Astrocyte (in vitro differentiated cells and primary cell): ENCODE results near the gene CACNA1B. TPM values are rescaled to one million over a fixed set of nuclear protein-coding genes. Genes with fewer than 3 reads are reported as not detected.
"Not testable (repeated sequence)": the region's sequence is repeated elsewhere in the genome, so short reads cannot be mapped to it uniquely, and the experiment has no call there.

Source experiments
- DNase-seq: peaks from one replicate; pipeline ENCODE4 v3.0.0-alpha.2; 2010; ENCODE audit warnings: low read depth
- FAIRE-seq: peaks from 2 replicates; lab custom pipeline; 2011; peaks lifted over from hg19 to GRCh38; lab: Jason Lieb, UNC
- H2AFZ ChIP-seq: 2 replicates; pipeline ENCODE4 v1.6.0; 2012; ENCODE audit warnings: low read depth, low read length, inconsistent platforms
- H3K27ac ChIP-seq: 2 replicates; pipeline ENCODE4 v1.5.1; 2011; ENCODE audit warnings: low read depth, low read length, inconsistent platforms
- H3K27me3 ChIP-seq: 2 replicates; pipeline ENCODE4 v1.6.0; 2011; ENCODE audit warnings: low read length, inconsistent platforms; ENCODE audit not compliant: insufficient read depth
- H3K36me3 ChIP-seq: 2 replicates; pipeline ENCODE4 v1.5.1; 2011; ENCODE audit warnings: low read length, inconsistent platforms; ENCODE audit not compliant: insufficient read depth
- H3K4me1 ChIP-seq: 2 replicates; pipeline ENCODE4 v1.5.1; 2011; ENCODE audit warnings: low read length, inconsistent platforms; ENCODE audit not compliant: insufficient read depth
- H3K4me2 ChIP-seq: 2 replicates; pipeline ENCODE4 v1.6.0; 2012; ENCODE audit warnings: low read length, inconsistent platforms
- H3K4me3 ChIP-seq: 2 replicates; pipeline ENCODE4 v1.5.1; 2011; ENCODE audit warnings: low read depth, mild to moderate bottlenecking, low read length, inconsistent platforms; ENCODE audit not compliant: insufficient read depth
- H3K79me2 ChIP-seq: 2 replicates; pipeline ENCODE4 v1.6.0; 2012; ENCODE audit warnings: mild to moderate bottlenecking, low read length, inconsistent platforms; ENCODE audit not compliant: insufficient read depth
- H3K9ac ChIP-seq: 2 replicates; pipeline ENCODE4 v1.6.0; 2012; ENCODE audit warnings: mild to moderate bottlenecking, low read length, inconsistent platforms
- H3K9me3 ChIP-seq: 2 replicates; pipeline ENCODE4 v1.5.1; 2012; ENCODE audit warnings: low read depth, mild to moderate bottlenecking, low read length, inconsistent platforms; ENCODE audit not compliant: insufficient read depth
- H4K20me1 ChIP-seq: 2 replicates; pipeline ENCODE4 v1.6.0; 2012; ENCODE audit warnings: low read length, inconsistent platforms; ENCODE audit not compliant: insufficient read depth
- H3K27ac Mint-ChIP-seq: one replicate; pipeline ENCODE4 v1.8.0; 2021; ENCODE audit warnings: mild to moderate bottlenecking, mixed read lengths; ENCODE audit not compliant: unreplicated experiment
- H3K27me3 Mint-ChIP-seq: one replicate; pipeline ENCODE4 v1.8.0; 2021; ENCODE audit warnings: low read depth, mixed read lengths; ENCODE audit not compliant: unreplicated experiment
- H3K36me3 Mint-ChIP-seq: one replicate; pipeline ENCODE4 v1.8.0; 2021; ENCODE audit warnings: low read depth, mixed read lengths; ENCODE audit not compliant: unreplicated experiment
- H3K4me1 Mint-ChIP-seq: one replicate; pipeline ENCODE4 v1.8.0; 2021; ENCODE audit warnings: low read depth, mixed read lengths; ENCODE audit not compliant: unreplicated experiment
- H3K4me3 Mint-ChIP-seq: one replicate; pipeline ENCODE4 v1.8.0; 2021; ENCODE audit warnings: mild to moderate bottlenecking, moderate library complexity, mixed read lengths; ENCODE audit not compliant: unreplicated experiment
- H3K9me3 Mint-ChIP-seq: one replicate; pipeline ENCODE4 v1.8.0; 2021; ENCODE audit warnings: mild to moderate bottlenecking, mixed read lengths; ENCODE audit not compliant: unreplicated experiment
- EZH2 ChIP-seq: IDR thresholded peaks from 2 replicates; pipeline ENCODE4 v1.6.1; 2012; ENCODE audit warnings: mild to moderate bottlenecking, low read length, inconsistent platforms; ENCODE audit not compliant: insufficient read depth
- total RNA-seq: library from RNA; stranded (reverse); gene quantifications from 2 replicates; pipeline ENCODE4 v1.2.1, GENCODE V29; 2021
- TF ChIP-seq, protein P1 (sequence below): IDR thresholded peaks from 2 replicates; pipeline ENCODE4 v1.5.1; 2011; ENCODE audit warnings: low read depth, mild to moderate bottlenecking, inconsistent platforms, low read length, moderate library complexity; ENCODE audit not compliant: insufficient read depth

Gene CACNA1B
- total RNA-seq, 1 donor from 2014 or later: 3.1 TPM

DNA sequence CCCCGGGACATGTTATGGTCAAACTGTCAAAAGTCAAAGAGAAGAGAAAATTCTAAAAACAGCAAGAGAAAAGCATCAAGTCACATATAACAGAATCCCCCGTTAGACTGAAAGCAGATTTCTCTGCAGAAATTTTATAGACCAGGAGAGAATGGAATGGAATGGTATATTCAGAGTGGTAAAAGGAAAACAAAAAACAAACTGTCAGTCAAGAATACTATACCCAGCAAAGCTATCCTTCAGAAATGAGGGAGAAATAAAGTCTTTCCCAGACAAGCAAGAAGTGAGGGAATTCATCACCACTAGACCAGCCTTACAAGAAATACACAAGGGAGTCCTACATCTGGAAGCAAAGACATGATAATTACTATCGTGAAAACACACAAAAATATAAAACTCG is 208.0 kb downstream of the CACNA1B start:
- peaks cover 5% of the 10 kb centered on the region for H3K36me3 Mint-ChIP-seq
- FAIRE-seq: no peak
- no peaks in the 10 kb centered on the region for H3K4me1 Mint-ChIP-seq
- Histone ChIP-seq H3K79me2 (no peaks in the 10 kb centered on the region), H3K36me3 (no peaks in the 10 kb centered on the region), H3K9me3 (peaks cover 6% of the 10 kb centered on the region), H4K20me1 (no peaks in the 10 kb centered on the region), H3K27me3 (no peaks in the 10 kb centered on the region), H3K4me2 (no peak overlapping the region), H3K4me3 (no peak overlapping the region), H3K4me1 (no peaks in the 10 kb centered on the region), H3K27ac (no peak overlapping the region), H2AFZ (no peak overlapping the region), H3K9ac (no peak overlapping the region)
- peaks cover 24% of the 10 kb centered on the region for H3K9me3 Mint-ChIP-seq
- H3K27ac Mint-ChIP-seq: no peak overlapping the region
- TF ChIP-seq, protein P1, sequence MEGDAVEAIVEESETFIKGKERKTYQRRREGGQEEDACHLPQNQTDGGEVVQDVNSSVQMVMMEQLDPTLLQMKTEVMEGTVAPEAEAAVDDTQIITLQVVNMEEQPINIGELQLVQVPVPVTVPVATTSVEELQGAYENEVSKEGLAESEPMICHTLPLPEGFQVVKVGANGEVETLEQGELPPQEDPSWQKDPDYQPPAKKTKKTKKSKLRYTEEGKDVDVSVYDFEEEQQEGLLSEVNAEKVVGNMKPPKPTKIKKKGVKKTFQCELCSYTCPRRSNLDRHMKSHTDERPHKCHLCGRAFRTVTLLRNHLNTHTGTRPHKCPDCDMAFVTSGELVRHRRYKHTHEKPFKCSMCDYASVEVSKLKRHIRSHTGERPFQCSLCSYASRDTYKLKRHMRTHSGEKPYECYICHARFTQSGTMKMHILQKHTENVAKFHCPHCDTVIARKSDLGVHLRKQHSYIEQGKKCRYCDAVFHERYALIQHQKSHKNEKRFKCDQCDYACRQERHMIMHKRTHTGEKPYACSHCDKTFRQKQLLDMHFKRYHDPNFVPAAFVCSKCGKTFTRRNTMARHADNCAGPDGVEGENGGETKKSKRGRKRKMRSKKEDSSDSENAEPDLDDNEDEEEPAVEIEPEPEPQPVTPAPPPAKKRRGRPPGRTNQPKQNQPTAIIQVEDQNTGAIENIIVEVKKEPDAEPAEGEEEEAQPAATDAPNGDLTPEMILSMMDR: no peak
- no peak for TF ChIP-seq EZH2
- DNase-seq: no peak
- H3K27me3 Mint-ChIP-seq: peaks cover 2% of the 10 kb centered on the region
- no peak overlapping the region for H3K4me3 Mint-ChIP-seq

- H3K4me1 Mint-ChIP-seq, H3K4me1 ChIP-seq, H3K27me3 Mint-ChIP-seq, H3K27ac ChIP-seq, H3K4me2 ChIP-seq, H3K36me3 ChIP-seq, H3K27me3 ChIP-seq, DNase-seq, H2AFZ ChIP-seq, H3K4me3 ChIP-seq, H3K4me3 Mint-ChIP-seq, FAIRE-seq, H3K9me3 ChIP-seq, H3K9ac ChIP-seq, H3K36me3 Mint-ChIP-seq, H4K20me1 ChIP-seq, H3K79me2 ChIP-seq, H3K27ac Mint-ChIP-seq: not testable (repeated sequence)
- peaks cover 13% of the 10 kb centered on the region for H3K9me3 Mint-ChIP-seq
Measured at GRCh38 chr9:138092057-138092456, 214.5 kb downstream of the CACNA1B start.

DNA sequence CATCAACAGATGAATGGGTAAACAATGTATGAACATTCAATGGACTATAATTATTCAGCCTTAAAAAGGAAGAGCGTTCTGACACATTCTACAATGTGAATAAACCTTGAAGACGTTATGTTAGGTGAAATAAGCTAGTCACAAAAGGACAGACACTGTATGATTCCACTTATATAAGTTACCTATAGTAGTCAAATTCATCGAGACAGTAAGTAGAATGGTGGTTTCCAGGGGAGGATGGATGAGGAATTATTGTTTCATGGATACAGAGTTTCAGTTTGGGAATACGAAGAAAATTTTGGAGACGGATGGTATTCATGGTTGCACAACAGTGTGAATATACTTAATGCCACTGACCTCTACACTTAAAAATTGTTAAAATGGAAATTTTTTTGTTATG is 216.4 kb downstream of the CACNA1B start:
- H3K9me3 ChIP-seq: peaks cover 15% of the 10 kb centered on the region
- DNase-seq: no peak
- no peaks in the 10 kb centered on the region for H4K20me1 ChIP-seq
- H3K79me2 ChIP-seq: no peaks in the 10 kb centered on the region
- H3K4me1 ChIP-seq: no peaks in the 10 kb centered on the region
- H3K27ac ChIP-seq: no peak overlapping the region
- H3K27me3 Mint-ChIP-seq: no peaks in the 10 kb centered on the region
- no peaks in the 10 kb centered on the region for H3K36me3 ChIP-seq
- no peak overlapping the region for H3K9ac ChIP-seq
- no peak overlapping the region for H3K4me3 Mint-ChIP-seq
- H3K4me1 Mint-ChIP-seq: no peaks in the 10 kb centered on the region
- TF ChIP-seq, protein P1: no peak
- no peak for TF ChIP-seq EZH2
- no peak overlapping the region for H3K4me3 ChIP-seq
- H3K36me3 Mint-ChIP-seq: peaks cover 3% of the 10 kb centered on the region
- H3K27me3 ChIP-seq: no peaks in the 10 kb centered on the region
- no peak overlapping the region for H3K4me2 ChIP-seq
- no peak overlapping the region for H3K27ac Mint-ChIP-seq
- no peak for FAIRE-seq
- no peak overlapping the region for H2AFZ ChIP-seq
- H3K9me3 Mint-ChIP-seq: peaks cover 11% of the 10 kb centered on the region
